ENCODE measurements around the gene NELL2. TPM values are rescaled to one million over a fixed set of nuclear protein-coding genes. Genes with fewer than 3 reads are reported as not detected.
"Not testable (repeated sequence)": the region's sequence is repeated elsewhere in the genome, so short reads cannot be mapped to it uniquely, and the experiment has no call there.

The NELL2 gene
- total RNA-seq, 4 donors from 2014 or later = 0.12 to 42.0 (median 2.0) TPM; not detected in 1

- Histone ChIP-seq H3K9me3 (no peaks in the 10 kb centered on the region), H3K36me3 (no peaks in the 10 kb centered on the region), H3K4me3 (no peak overlapping the region), H3K27ac (no peak overlapping the region), H3K4me1 (no peaks in the 10 kb centered on the region), H3K27me3 (no peaks in the 10 kb centered on the region)
- WGBS, 2 donors (ENCODE audit: low coverage in 1 of 2) = 76 to 80% methylated on average over 2 to 3 of the region's 3 CpGs
- no peak for ATAC-seq
- no peak for TF ChIP-seq POLR2A (IDR thresholded peaks at IDR 0.05)
- TF ChIP-seq CTCF (IDR thresholded peaks at IDR 0.05) = no peak
- no peak for TF ChIP-seq POLR2AphosphoS5 (IDR thresholded peaks at IDR 0.05)
- TF ChIP-seq EP300 (IDR thresholded peaks at IDR 0.05) = no peak
These were observed 125.6 kb downstream of the NELL2 start for GRCh38 chr12:44750468-44750867.

DNA sequence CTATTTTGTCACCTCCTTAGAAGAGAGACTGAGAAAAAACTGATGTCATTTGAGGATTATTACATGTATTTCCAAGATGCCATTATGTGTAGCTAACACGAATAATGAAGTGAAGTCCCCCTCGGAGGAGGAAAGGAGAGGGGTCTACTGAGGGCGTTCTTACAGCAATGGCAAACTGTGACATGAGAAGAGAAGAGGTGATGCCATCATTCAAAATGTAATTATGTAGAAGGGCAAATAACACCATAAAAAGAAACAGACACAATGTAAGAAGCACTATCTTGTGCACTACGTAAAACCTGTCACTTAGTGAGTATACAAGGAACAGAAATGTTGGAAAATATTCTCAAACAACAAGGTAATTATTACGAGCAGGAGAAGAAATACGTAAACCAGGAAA, 126.5 kb downstream of the NELL2 start:
- Histone ChIP-seq H3K27ac (no peak overlapping the region), H3K9me3 (no peaks in the 10 kb centered on the region), H3K27me3 (no peaks in the 10 kb centered on the region), H3K4me3 (no peak overlapping the region), H3K4me1 (no peaks in the 10 kb centered on the region), H3K36me3 (no peaks in the 10 kb centered on the region)
- TF ChIP-seq CTCF (IDR thresholded peaks at IDR 0.05) = no peak
- TF ChIP-seq POLR2AphosphoS5 (IDR thresholded peaks at IDR 0.05) = no peak
- TF ChIP-seq POLR2A (IDR thresholded peaks at IDR 0.05) = no peak
- TF ChIP-seq EP300 (IDR thresholded peaks at IDR 0.05) = no peak
- ATAC-seq = no peak
- WGBS, 2 donors (ENCODE audit: low coverage in 1 of 2) = 66 to 80% methylated on average over 6 of the region's 6 CpGs

GRCh38 chr12:44748950-44749468, 127.1 kb downstream of the NELL2 start:
- no peak overlapping the region for H3K4me3 ChIP-seq
- H3K27me3 ChIP-seq = no peaks in the 10 kb centered on the region
- WGBS, 2 donors (ENCODE audit: low coverage in 1 of 2) = 51 to 72% methylated on average over 3 of the region's 3 CpGs
- no peak overlapping the region for H3K27ac ChIP-seq
- no peaks in the 10 kb centered on the region for H3K9me3 ChIP-seq
- no peaks in the 10 kb centered on the region for H3K4me1 ChIP-seq
- H3K36me3 ChIP-seq = no peaks in the 10 kb centered on the region
- TF ChIP-seq POLR2A (IDR thresholded peaks at IDR 0.05) (no peak), CTCF (IDR thresholded peaks at IDR 0.05) (no peak)
- ATAC-seq = no peak

DNA sequence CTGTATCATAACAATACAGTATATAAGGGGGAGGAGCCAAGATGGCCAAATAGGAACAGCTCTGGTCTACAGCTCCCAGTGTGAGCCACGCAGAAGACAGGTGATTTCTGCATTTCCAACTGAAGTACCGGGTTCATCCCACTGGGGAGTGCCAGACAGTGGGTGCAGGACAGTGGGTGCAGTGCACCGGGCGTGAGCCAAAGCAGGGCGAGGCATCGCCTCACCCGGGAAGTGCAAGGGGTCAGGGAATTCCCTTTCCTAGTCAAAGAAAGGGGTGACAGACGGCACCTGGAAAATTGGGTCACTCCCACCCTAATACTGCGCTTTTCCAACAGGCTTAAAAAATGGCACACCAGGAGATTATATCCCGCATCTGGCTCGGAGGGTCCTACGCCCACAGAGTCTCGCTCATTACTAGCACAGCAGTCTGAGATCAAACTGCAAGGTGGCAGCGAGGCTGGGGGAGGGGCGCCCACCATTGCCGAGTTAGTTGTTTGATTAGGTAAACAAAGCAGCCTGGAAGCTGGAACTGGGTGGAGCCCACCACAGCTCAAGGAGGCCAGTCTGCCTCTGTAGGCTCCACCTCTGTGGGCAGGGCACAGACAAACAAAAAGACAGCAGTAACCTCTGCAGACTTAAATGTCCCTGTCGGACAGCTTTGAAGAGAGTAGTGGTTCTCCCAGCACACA, 134.7 kb downstream of the NELL2 start:
- 97 to 100% methylated on average over 1 to 5 of the region's 17 CpGs for WGBS, 2 donors (ENCODE audit: low coverage in 1 of 2)
- ATAC-seq = not testable (repeated sequence)

GRCh38 chr12:44738051-44738450, 138.1 kb downstream of the NELL2 start:
- TF ChIP-seq EP300 (IDR thresholded peaks at IDR 0.05) (no peak), POLR2AphosphoS5 (IDR thresholded peaks at IDR 0.05) (no peak), POLR2A (IDR thresholded peaks at IDR 0.05) (no peak), CTCF (IDR thresholded peaks at IDR 0.05) (no peak)
- H3K4me1 ChIP-seq = no peaks in the 10 kb centered on the region
- 64% methylated on average over 1 of the region's 1 CpG; no CpG with 5 or more reads in 1 of the 2 donors for WGBS, 2 donors (ENCODE audit: low coverage in 1 of 2)
- H3K9me3 ChIP-seq = peaks cover 0 to 14% (median 0%) of the 10 kb centered on the region in 3 donors
- no peak overlapping the region for H3K27ac ChIP-seq
- no peak for ATAC-seq
- H3K36me3 ChIP-seq = no peaks in the 10 kb centered on the region
- H3K27me3 ChIP-seq = no peaks in the 10 kb centered on the region
- H3K4me3 ChIP-seq = no peak overlapping the region

More for the DNA sequence above, 134.7 kb downstream of the NELL2 start:
- peaks cover 0 to 14% (median 0%) of the 10 kb centered on the region in 3 donors for H3K9me3 ChIP-seq
- H3K27me3 ChIP-seq, H3K4me1 ChIP-seq, H3K4me3 ChIP-seq, H3K36me3 ChIP-seq, H3K27ac ChIP-seq: not testable (repeated sequence)

Measured in gastroesophageal sphincter (tissue), 4 donors.